ENCODE results near the gene MFAP5.

DNA sequence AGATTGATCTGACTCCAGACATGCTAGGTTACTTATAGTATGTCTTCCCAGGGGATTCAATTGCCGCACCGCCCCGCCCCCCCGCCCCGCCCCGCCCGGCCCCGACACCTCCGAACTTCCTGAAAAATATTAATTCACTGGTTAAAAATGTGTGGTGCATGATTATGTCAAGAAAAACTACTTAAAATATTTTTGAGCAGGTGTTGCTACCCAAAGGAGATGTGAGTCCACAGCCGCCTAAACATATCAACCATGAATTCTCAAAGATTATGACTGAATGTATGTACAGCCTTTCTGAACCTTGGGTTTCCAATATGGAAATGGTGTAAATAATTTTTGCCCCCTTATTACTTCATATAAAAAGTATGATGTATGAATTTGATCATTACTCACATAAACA is 32.5 kb upstream of the MFAP5 start:
- TF ChIP-seq, protein P1, sequence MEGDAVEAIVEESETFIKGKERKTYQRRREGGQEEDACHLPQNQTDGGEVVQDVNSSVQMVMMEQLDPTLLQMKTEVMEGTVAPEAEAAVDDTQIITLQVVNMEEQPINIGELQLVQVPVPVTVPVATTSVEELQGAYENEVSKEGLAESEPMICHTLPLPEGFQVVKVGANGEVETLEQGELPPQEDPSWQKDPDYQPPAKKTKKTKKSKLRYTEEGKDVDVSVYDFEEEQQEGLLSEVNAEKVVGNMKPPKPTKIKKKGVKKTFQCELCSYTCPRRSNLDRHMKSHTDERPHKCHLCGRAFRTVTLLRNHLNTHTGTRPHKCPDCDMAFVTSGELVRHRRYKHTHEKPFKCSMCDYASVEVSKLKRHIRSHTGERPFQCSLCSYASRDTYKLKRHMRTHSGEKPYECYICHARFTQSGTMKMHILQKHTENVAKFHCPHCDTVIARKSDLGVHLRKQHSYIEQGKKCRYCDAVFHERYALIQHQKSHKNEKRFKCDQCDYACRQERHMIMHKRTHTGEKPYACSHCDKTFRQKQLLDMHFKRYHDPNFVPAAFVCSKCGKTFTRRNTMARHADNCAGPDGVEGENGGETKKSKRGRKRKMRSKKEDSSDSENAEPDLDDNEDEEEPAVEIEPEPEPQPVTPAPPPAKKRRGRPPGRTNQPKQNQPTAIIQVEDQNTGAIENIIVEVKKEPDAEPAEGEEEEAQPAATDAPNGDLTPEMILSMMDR (conservative IDR thresholded peaks at IDR 0.05): no peak
- TF ChIP-seq ZFX (IDR thresholded peaks at IDR 0.05): no peak

Measured in C4-2B (cell line).